ENCODE data around the gene STIMATE.

Gene STIMATE

DNA sequence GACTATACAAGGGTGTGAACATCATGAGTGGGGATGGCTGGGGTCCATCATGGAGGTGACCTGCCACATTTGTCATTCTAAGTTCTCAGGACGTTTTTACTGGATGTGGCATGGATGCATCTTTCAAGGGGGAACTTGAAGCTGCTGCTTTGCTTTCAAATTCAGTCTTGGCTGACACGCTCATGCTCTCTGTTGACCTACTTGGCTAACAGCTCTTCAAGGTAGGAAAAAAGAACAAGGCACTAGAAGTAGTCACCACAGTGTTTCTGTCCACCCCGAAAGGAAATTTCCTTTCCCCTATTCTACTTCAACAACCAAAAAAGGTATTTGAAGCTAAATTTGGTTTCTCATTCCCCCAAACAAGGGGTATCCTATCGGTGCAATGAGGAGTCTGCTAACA lies 15.0 kb downstream of the STIMATE start:
- H3K9me2 ChIP-seq (replicated peaks; ENCODE audit: control insufficient read depth, low read length), result no peaks in the 10 kb centered on the region
- H3K27ac ChIP-seq (ENCODE audit: low read depth, low read length), result no peak overlapping the region
- no peaks in the 10 kb centered on the region for H3K4me1 ChIP-seq (ENCODE audit: control insufficient read depth, low read length)
- peaks cover 6% of the 10 kb centered on the region; the same call in 1 of the 2 replicates for H3K79me2 ChIP-seq (ENCODE audit: control insufficient read depth, low read length)
- H3K4me2 ChIP-seq (ENCODE audit: low read length), result no peak overlapping the region
- H3K9me3 ChIP-seq (ENCODE audit: control insufficient read depth, insufficient read depth, low read length), result no peaks in the 10 kb centered on the region
- H3K27me3 ChIP-seq (ENCODE audit: control insufficient read depth, low read length), result no peaks in the 10 kb centered on the region
- H3K4me3 ChIP-seq (ENCODE audit: low read length), result no peak overlapping the region
- no peak for TF ChIP-seq EZH2phosphoT487 (IDR thresholded peaks at IDR 0.05; ENCODE audit: borderline replicate concordance, low read length)
- TF ChIP-seq, protein P1, sequence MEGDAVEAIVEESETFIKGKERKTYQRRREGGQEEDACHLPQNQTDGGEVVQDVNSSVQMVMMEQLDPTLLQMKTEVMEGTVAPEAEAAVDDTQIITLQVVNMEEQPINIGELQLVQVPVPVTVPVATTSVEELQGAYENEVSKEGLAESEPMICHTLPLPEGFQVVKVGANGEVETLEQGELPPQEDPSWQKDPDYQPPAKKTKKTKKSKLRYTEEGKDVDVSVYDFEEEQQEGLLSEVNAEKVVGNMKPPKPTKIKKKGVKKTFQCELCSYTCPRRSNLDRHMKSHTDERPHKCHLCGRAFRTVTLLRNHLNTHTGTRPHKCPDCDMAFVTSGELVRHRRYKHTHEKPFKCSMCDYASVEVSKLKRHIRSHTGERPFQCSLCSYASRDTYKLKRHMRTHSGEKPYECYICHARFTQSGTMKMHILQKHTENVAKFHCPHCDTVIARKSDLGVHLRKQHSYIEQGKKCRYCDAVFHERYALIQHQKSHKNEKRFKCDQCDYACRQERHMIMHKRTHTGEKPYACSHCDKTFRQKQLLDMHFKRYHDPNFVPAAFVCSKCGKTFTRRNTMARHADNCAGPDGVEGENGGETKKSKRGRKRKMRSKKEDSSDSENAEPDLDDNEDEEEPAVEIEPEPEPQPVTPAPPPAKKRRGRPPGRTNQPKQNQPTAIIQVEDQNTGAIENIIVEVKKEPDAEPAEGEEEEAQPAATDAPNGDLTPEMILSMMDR (IDR thresholded peaks at IDR 0.05; ENCODE audit: low read depth, low read length, poor library complexity, severe bottlenecking), result no peak
- no peaks in the 10 kb centered on the region for H4K20me1 ChIP-seq (ENCODE audit: control insufficient read depth, insufficient read depth, low read depth, low read length)
- H3F3A ChIP-seq (ENCODE audit: control insufficient read depth, insufficient read depth), result no peaks in the 10 kb centered on the region
- peaks cover 11% of the 10 kb centered on the region for H3K36me3 ChIP-seq (ENCODE audit: control insufficient read depth, low read length)

DNA sequence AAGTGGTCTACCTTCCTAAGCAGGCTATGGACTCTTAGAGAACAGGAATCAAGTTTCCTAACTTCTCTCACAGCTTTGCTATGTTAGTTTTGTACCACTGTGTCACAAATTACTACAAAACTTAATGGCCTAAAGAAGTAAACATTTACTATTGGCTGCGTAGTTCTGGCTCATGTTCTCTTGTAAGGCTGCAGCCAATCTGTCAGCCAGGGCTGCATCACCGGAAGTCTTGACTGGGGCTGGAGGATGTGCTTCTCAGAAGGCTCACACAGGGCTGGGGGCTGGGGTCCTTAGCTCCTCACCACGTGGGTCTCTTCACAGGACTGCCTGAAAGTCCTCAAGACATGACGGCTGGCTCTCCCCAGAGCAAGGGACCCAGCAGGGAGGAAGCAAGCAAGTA lies 15.5 kb downstream of the STIMATE start:
- Histone ChIP-seq H3K9me2 (replicated peaks; ENCODE audit: control insufficient read depth, low read length) (no peaks in the 10 kb centered on the region), H3K79me2 (ENCODE audit: control insufficient read depth, low read length) (peaks cover 3% of the 10 kb centered on the region; the same call in 1 of the 2 replicates), H3K4me1 (ENCODE audit: control insufficient read depth, low read length) (no peaks in the 10 kb centered on the region), H3K9me3 (ENCODE audit: control insufficient read depth, insufficient read depth, low read length) (no peaks in the 10 kb centered on the region), H3K27ac (ENCODE audit: low read depth, low read length) (no peak overlapping the region), H3K4me2 (ENCODE audit: low read length) (no peak overlapping the region), H3K4me3 (ENCODE audit: low read length) (no peak overlapping the region), H3F3A (ENCODE audit: control insufficient read depth, insufficient read depth) (no peaks in the 10 kb centered on the region), H4K20me1 (ENCODE audit: control insufficient read depth, insufficient read depth, low read depth, low read length) (no peaks in the 10 kb centered on the region), H3K27me3 (ENCODE audit: control insufficient read depth, low read length) (no peaks in the 10 kb centered on the region), H3K36me3 (ENCODE audit: control insufficient read depth, low read length) (peaks cover 11% of the 10 kb centered on the region)
- no peak for TF ChIP-seq EZH2phosphoT487 (IDR thresholded peaks at IDR 0.05; ENCODE audit: borderline replicate concordance, low read length)
- TF ChIP-seq, protein P1 (IDR thresholded peaks at IDR 0.05; ENCODE audit: low read depth, low read length, poor library complexity, severe bottlenecking), result no peak

DNA sequence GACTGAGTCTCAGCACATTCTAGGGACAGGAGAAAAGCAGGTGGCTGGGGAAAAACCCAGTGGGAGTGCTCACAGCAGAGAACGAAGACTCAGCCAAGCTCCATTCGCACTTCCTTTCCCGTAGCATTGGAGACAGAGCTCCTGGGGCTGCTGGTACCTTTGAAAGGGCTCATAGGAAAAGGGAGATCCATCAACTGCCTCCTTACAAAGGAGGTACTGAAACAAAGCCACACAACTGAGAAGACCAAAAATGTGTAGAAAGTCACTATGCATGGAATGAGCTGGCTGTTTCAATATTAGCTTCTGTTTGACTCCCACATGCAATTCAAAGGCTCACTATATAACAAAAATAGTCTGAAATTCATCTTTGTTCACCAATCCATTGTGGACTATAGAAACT lies 16.9 kb downstream of the STIMATE start:
- Histone ChIP-seq H3K4me1 (ENCODE audit: control insufficient read depth, low read length) (no peaks in the 10 kb centered on the region), H3K4me3 (ENCODE audit: low read length) (no peak overlapping the region), H3K9me2 (replicated peaks; ENCODE audit: control insufficient read depth, low read length) (no peaks in the 10 kb centered on the region), H4K20me1 (ENCODE audit: control insufficient read depth, insufficient read depth, low read depth, low read length) (no peaks in the 10 kb centered on the region), H3K36me3 (ENCODE audit: control insufficient read depth, low read length) (peaks cover 10% of the 10 kb centered on the region), H3K9me3 (ENCODE audit: control insufficient read depth, insufficient read depth, low read length) (no peaks in the 10 kb centered on the region), H3K4me2 (ENCODE audit: low read length) (no peak overlapping the region), H3K27ac (ENCODE audit: low read depth, low read length) (no peak overlapping the region), H3K79me2 (ENCODE audit: control insufficient read depth, low read length) (peaks cover 2% of the 10 kb centered on the region; the same call in 1 of the 2 replicates), H3F3A (ENCODE audit: control insufficient read depth, insufficient read depth) (no peaks in the 10 kb centered on the region), H3K27me3 (ENCODE audit: control insufficient read depth, low read length) (no peaks in the 10 kb centered on the region)
- no peak for TF ChIP-seq EZH2phosphoT487 (IDR thresholded peaks at IDR 0.05; ENCODE audit: borderline replicate concordance, low read length)
- TF ChIP-seq, protein P1 (IDR thresholded peaks at IDR 0.05; ENCODE audit: low read depth, low read length, poor library complexity, severe bottlenecking), result no peak
